ENCODE data around the gene SLC22A23. TPM values are rescaled to one million over a fixed set of nuclear protein-coding genes. Genes with fewer than 3 reads are reported as not detected.

The SLC22A23 gene
- polyA plus RNA-seq, 4 donors = 9.5 to 38.3 (median 15.0) TPM

DNA sequence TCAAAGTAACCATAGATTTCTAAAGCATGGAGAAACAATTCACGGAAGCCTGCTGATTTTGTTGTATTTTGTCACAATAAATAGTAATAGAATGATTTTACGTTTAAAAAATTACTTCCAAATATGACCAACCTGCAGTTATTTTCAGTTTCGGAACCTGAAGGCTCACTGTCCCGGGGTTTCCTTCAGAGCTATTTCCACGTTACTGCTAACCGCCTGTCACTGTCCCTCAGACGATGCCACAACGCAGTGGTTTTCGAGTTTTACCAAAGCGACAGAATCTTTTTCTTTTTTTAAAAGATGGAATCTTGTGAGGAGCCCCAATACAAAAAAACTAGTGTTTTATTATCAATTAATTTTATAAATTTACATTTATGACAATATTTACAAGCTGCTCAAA lies 157.6 kb downstream of the SLC22A23 start:
- no peak for FAIRE-seq

DNA sequence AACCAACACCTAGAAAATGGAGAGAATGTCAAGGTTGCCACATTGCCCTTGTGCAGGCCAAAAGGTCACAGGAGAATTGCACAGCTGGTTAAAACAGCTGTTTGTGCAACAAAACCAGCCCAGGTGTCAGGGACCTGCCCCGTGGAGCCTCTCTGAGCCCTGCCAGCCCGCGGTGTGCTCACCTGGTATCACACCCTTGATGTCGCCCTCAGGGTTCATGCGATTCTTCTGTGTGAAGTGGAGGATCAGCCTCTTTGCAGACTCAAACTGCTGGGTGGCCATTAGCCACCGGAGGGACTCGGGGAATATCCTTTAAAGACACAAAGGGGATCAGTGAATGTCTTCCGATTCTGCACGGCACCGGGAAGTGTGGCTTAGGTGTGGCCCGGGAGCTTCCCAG lies 158.9 kb downstream of the SLC22A23 start:
- WGBS, 3 donors = 81 to 86% (median 85%) methylated on average over 11 of the region's 11 CpGs
- Histone ChIP-seq H3K27me3 (ENCODE audit: control insufficient read depth in 3 of 3, insufficient read depth in 3 of 3, low read length in 3 of 3) (peaks cover 0 to 3% (median 0%) of the 10 kb centered on the region in 3 donors), H3K4me3 (ENCODE audit: low read depth in 1 of 3, low read length in 3 of 3) (no peak overlapping the region), H3K36me3 (ENCODE audit: control insufficient read depth in 3 of 3, insufficient read depth in 2 of 3, low read depth in 1 of 3, low read length in 3 of 3) (peaks cover 0 to 49% (median 3%) of the 10 kb centered on the region in 3 donors), H3K4me1 (ENCODE audit: control insufficient read depth in 3 of 3, insufficient read depth in 2 of 3, low read depth in 1 of 3, low read length in 2 of 3) (peaks cover 0 to 10% (median 0%) of the 10 kb centered on the region in 3 donors), H3K9me3 (ENCODE audit: control insufficient read depth in 2 of 2, insufficient read depth in 1 of 2, low read depth in 1 of 2, low read length in 1 of 2) (no peaks in the 10 kb centered on the region), H3K27ac (ENCODE audit: low read depth in 1 of 3, low read length in 2 of 3) (no peak overlapping the region)
- DNase-seq (no peak), FAIRE-seq (no peak)

More for the DNA sequence above, 157.6 kb downstream of the SLC22A23 start:
- Histone ChIP-seq H3K27me3 (ENCODE audit: control insufficient read depth in 3 of 3, insufficient read depth in 3 of 3, low read length in 3 of 3) (no peaks in the 10 kb centered on the region), H3K4me3 (ENCODE audit: low read depth in 1 of 3, low read length in 3 of 3) (no peak overlapping the region), H3K36me3 (ENCODE audit: control insufficient read depth in 3 of 3, insufficient read depth in 2 of 3, low read depth in 1 of 3, low read length in 3 of 3) (peaks cover 0 to 41% (median 3%) of the 10 kb centered on the region in 3 donors), H3K9me3 (ENCODE audit: control insufficient read depth in 2 of 2, insufficient read depth in 1 of 2, low read depth in 1 of 2, low read length in 1 of 2) (no peaks in the 10 kb centered on the region), H3K27ac (ENCODE audit: low read depth in 1 of 3, low read length in 2 of 3) (no peak overlapping the region), H3K4me1 (ENCODE audit: control insufficient read depth in 3 of 3, insufficient read depth in 2 of 3, low read depth in 1 of 3, low read length in 2 of 3) (peaks cover 0 to 10% (median 0%) of the 10 kb centered on the region in 3 donors)
- DNase-seq = no peak
- 92 to 96% (median 93%) methylated on average over 10 of the region's 10 CpGs for WGBS, 3 donors

DNA sequence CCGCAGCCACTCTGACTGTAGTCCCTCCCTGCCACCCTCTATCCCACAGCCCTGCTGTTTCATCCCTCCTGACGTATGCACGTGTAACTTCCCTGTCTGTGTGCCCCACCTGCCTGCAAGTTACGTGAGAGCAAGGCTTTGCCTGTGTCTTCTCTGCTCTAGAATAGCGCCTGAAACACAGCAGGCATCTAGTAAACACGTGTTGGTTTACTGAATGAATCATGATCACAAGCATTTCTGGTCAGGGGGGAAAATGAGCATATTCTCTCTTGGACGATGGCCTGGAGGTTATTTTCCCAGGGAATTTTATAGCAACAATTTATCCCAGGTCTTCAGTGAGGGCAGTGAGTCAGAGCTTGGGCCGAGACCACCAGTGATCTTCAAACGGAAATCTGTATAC lies 159.8 kb downstream of the SLC22A23 start:
- Histone ChIP-seq H3K9me3 (ENCODE audit: control insufficient read depth in 2 of 2, insufficient read depth in 1 of 2, low read depth in 1 of 2, low read length in 1 of 2) (no peaks in the 10 kb centered on the region), H3K4me1 (ENCODE audit: control insufficient read depth in 3 of 3, insufficient read depth in 2 of 3, low read depth in 1 of 3, low read length in 2 of 3) (peaks cover 0 to 10% (median 0%) of the 10 kb centered on the region in 3 donors), H3K27ac (ENCODE audit: low read depth in 1 of 3, low read length in 2 of 3) (no peak overlapping the region), H3K27me3 (ENCODE audit: control insufficient read depth in 3 of 3, insufficient read depth in 3 of 3, low read length in 3 of 3) (peaks cover 0 to 3% (median 0%) of the 10 kb centered on the region in 3 donors), H3K4me3 (ENCODE audit: low read depth in 1 of 3, low read length in 3 of 3) (no peak overlapping the region), H3K36me3 (ENCODE audit: control insufficient read depth in 3 of 3, insufficient read depth in 2 of 3, low read depth in 1 of 3, low read length in 3 of 3) (peaks cover 0 to 58% (median 3%) of the 10 kb centered on the region in 3 donors)
- no peak for FAIRE-seq
- 80 to 82% (median 82%) methylated on average over 9 of the region's 9 CpGs for WGBS, 3 donors
- no peak for DNase-seq

DNA sequence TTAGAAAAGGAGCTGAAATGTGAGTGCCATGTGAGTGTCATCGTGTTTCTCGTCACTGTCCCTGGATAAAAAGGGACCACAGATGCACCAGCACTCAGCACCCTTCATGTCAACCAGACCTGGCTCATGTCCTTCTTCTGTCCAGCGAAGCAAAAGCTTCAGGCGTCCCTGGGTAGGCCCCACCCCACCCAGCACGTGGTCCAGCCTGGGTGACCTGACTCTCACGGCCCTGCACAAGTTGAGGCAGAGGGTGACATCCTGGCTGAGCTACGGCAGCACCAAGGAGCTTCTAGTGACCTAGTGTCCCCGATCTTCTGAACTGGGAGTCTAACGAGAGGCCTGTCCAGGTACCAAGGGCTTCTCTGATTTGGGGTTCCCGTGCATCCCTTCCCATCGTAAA lies 160.3 kb downstream of the SLC22A23 start:
- peaks cover 0 to 58% (median 3%) of the 10 kb centered on the region in 3 donors for H3K36me3 ChIP-seq (ENCODE audit: control insufficient read depth in 3 of 3, insufficient read depth in 2 of 3, low read depth in 1 of 3, low read length in 3 of 3)
- H3K27me3 ChIP-seq (ENCODE audit: control insufficient read depth in 3 of 3, insufficient read depth in 3 of 3, low read length in 3 of 3) = peaks cover 0 to 3% (median 0%) of the 10 kb centered on the region in 3 donors
- H3K4me3 ChIP-seq (ENCODE audit: low read depth in 1 of 3, low read length in 3 of 3) = no peak overlapping the region
- H3K27ac ChIP-seq (ENCODE audit: low read depth in 1 of 3, low read length in 2 of 3) = no peak overlapping the region
- H3K4me1 ChIP-seq (ENCODE audit: control insufficient read depth in 3 of 3, insufficient read depth in 2 of 3, low read depth in 1 of 3, low read length in 2 of 3) = peaks cover 0 to 10% (median 0%) of the 10 kb centered on the region in 3 donors
- FAIRE-seq (no peak), DNase-seq (no peak)
- 89 to 90% (median 89%) methylated on average over 11 of the region's 11 CpGs for WGBS, 3 donors
- H3K9me3 ChIP-seq (ENCODE audit: control insufficient read depth in 2 of 2, insufficient read depth in 1 of 2, low read depth in 1 of 2, low read length in 1 of 2) = no peaks in the 10 kb centered on the region

DNA sequence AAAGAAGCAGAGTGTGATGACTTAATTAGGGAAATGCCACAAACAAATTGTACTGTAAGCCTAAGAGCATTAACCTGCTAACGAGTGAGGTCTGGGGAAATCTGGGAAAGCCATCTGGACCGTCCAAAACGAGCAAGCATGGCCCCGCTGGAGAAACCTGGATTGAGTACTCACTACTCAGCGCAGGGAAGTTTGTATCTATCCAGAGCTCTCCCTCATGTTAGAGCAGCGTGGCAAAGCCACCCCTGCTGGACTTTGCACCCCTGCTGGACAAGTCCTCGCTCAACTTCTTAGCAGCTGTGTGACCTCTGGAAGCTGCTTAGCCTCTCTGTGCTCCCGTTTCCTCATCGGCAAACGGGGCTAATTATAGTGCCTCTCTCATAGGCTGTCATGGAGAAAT lies 160.8 kb downstream of the SLC22A23 start:
- H3K36me3 ChIP-seq (ENCODE audit: control insufficient read depth in 3 of 3, insufficient read depth in 2 of 3, low read depth in 1 of 3, low read length in 3 of 3) = peaks cover 0 to 60% (median 3%) of the 10 kb centered on the region in 3 donors
- H3K9me3 ChIP-seq (ENCODE audit: control insufficient read depth in 2 of 2, insufficient read depth in 1 of 2, low read depth in 1 of 2, low read length in 1 of 2) = no peaks in the 10 kb centered on the region
- FAIRE-seq = no peak
- H3K4me1 ChIP-seq (ENCODE audit: control insufficient read depth in 3 of 3, insufficient read depth in 2 of 3, low read depth in 1 of 3, low read length in 2 of 3) = peaks cover 0 to 10% (median 0%) of the 10 kb centered on the region in 3 donors
- 47 to 62% (median 61%) methylated on average over 10 of the region's 10 CpGs for WGBS, 3 donors
- DNase-seq = peak; percentile 12 to 66
- H3K27ac ChIP-seq (ENCODE audit: low read depth in 1 of 3, low read length in 2 of 3) = no peak overlapping the region
- peaks cover 0 to 3% (median 0%) of the 10 kb centered on the region in 3 donors for H3K27me3 ChIP-seq (ENCODE audit: control insufficient read depth in 3 of 3, insufficient read depth in 3 of 3, low read length in 3 of 3)
- no peak overlapping the region for H3K4me3 ChIP-seq (ENCODE audit: low read depth in 1 of 3, low read length in 3 of 3)

DNA sequence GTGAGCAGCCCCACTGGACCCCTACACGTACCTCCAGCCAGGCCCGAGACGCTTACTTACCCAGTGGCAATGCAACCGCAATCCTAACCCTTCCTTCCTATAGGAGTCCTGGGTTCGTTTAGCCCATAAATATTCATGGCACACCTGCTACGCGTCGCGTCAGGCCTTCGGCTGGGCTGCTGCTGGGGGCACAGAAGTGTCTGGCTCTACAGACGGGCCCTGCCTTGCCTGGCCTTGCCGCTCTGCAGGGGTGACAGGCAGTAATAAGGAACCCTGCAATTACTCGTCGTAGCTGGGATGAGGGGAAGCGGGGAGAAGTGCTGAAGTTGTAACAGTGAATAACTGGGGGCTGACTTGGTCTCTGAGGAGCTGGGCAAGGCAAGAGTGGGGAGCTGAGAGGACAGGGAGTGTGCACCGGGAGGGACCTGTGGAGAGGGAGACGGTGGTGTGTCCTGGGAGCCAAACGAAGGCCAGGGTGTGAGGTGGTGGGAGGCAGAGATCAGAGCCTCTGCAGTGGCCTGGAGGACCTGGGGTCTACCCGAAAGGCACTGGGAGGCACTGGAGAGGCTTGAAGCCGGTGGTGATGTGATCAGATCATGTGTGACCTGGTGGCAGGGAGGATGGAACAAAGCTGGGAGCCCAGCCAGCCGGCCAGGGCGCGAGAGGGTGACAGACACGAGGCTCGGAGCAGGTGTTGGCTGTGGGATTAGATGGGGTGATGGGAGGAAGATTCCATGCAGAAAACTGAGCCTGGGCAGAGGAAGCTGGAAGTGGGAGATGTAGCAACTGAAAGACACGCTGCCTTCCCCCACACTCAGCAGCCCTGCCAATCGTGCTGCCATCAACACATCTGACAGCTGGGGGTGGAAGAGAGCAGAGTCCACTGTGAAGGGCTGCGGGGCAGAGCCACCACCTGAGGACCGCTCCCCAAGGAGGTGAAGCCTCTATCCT lies 161.7 kb downstream of the SLC22A23 start:
- DNase-seq = peak; percentile 61 to 68
- Histone ChIP-seq H3K9me3 (ENCODE audit: control insufficient read depth in 2 of 2, insufficient read depth in 1 of 2, low read depth in 1 of 2, low read length in 1 of 2) (no peaks in the 10 kb centered on the region), H3K4me1 (ENCODE audit: control insufficient read depth in 3 of 3, insufficient read depth in 2 of 3, low read depth in 1 of 3, low read length in 2 of 3) (peaks cover 0 to 10% (median 0%) of the 10 kb centered on the region in 3 donors), H3K4me3 (ENCODE audit: low read depth in 1 of 3, low read length in 3 of 3) (no peak overlapping the region), H3K36me3 (ENCODE audit: control insufficient read depth in 3 of 3, insufficient read depth in 2 of 3, low read depth in 1 of 3, low read length in 3 of 3) (peaks cover 0 to 69% (median 8%) of the 10 kb centered on the region in 3 donors), H3K27me3 (ENCODE audit: control insufficient read depth in 3 of 3, insufficient read depth in 3 of 3, low read length in 3 of 3) (peaks cover 0 to 3% (median 0%) of the 10 kb centered on the region in 3 donors), H3K27ac (ENCODE audit: low read depth in 1 of 3, low read length in 2 of 3) (no peak overlapping the region)
- no peak for FAIRE-seq
- 67 to 69% (median 68%) methylated on average over 29 of the region's 29 CpGs for WGBS, 3 donors

DNA sequence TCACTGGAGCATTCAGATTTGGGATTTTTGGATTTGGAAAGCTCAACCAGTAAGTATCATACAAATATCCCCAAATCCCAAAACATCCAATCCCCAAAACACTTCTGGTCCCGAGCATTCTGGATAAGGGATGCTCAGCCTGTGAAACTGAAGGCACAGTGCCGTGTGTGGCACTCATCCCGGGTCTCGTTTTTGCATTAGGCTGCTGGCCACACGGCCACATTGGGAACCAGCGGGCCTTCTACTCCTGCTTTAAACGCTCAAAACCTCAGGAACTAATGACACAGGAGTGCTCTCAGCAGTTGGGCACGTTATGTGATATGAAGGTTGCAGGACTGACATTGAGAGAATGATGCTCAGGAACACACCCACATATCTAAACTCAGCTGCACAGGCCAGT lies 162.5 kb downstream of the SLC22A23 start:
- WGBS, 3 donors = 74 to 86% (median 79%) methylated on average over 8 of the region's 8 CpGs
- DNase-seq = no peak
- peaks cover 0 to 77% (median 11%) of the 10 kb centered on the region in 3 donors for H3K36me3 ChIP-seq (ENCODE audit: control insufficient read depth in 3 of 3, insufficient read depth in 2 of 3, low read depth in 1 of 3, low read length in 3 of 3)
- peaks cover 0 to 10% (median 0%) of the 10 kb centered on the region in 3 donors for H3K4me1 ChIP-seq (ENCODE audit: control insufficient read depth in 3 of 3, insufficient read depth in 2 of 3, low read depth in 1 of 3, low read length in 2 of 3)
- H3K27me3 ChIP-seq (ENCODE audit: control insufficient read depth in 3 of 3, insufficient read depth in 3 of 3, low read length in 3 of 3) = peaks cover 0 to 3% (median 0%) of the 10 kb centered on the region in 3 donors
- no peaks in the 10 kb centered on the region for H3K9me3 ChIP-seq (ENCODE audit: control insufficient read depth in 2 of 2, insufficient read depth in 1 of 2, low read depth in 1 of 2, low read length in 1 of 2)
- no peak overlapping the region for H3K4me3 ChIP-seq (ENCODE audit: low read depth in 1 of 3, low read length in 3 of 3)
- FAIRE-seq = no peak
- no peak overlapping the region for H3K27ac ChIP-seq (ENCODE audit: low read depth in 1 of 3, low read length in 2 of 3)

DNA sequence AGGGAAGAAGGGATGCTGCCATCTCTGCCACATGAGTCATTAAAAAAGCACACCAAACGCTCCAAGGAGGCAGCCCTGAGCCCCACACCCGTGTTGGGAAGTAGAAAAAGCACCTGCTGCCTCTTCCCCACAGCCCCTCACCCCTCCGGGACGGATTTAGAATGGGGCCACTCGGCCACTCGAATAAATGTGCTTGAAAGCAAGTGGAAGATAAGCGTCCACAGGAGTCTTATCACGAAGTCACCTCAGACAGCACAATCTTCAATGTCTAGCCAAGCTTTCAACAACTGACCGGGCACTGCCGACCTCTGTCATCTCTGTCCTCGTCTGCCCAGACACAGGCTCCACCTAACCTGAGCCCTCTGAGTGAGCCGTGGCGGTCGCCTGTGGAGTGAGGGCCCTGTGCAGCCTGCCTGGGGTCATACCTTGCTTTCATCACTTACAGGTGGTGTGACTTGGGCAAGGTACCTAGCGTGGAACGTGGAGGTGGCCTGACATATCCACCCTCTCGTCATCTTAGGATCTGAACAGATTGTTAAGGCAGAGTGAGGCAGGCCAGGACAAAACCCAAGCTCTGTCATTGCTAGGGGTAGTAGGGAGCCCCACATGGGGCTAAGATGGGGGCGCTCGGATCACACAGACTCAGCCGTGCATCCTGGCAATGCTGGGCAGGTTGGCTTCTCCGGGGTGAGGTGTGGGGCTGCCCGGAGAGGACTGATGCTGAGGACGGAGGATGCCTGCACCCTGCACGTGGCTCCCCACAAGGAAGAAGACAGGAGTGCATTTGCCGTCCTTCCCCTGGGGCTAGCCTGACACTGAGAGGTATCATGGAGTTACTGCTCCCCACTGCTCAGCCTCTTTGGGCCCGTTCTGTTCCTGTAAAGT lies 163.3 kb downstream of the SLC22A23 start:
- peaks cover 0 to 10% (median 0%) of the 10 kb centered on the region in 3 donors for H3K4me1 ChIP-seq (ENCODE audit: control insufficient read depth in 3 of 3, insufficient read depth in 2 of 3, low read depth in 1 of 3, low read length in 2 of 3)
- H3K9me3 ChIP-seq (ENCODE audit: control insufficient read depth in 2 of 2, insufficient read depth in 1 of 2, low read depth in 1 of 2, low read length in 1 of 2) = no peaks in the 10 kb centered on the region
- H3K4me3 ChIP-seq (ENCODE audit: low read depth in 1 of 3, low read length in 3 of 3) = no peak overlapping the region
- DNase-seq (no peak), FAIRE-seq (no peak)
- 87 to 89% (median 88%) methylated on average over 26 of the region's 26 CpGs for WGBS, 3 donors
- peaks cover 0 to 3% (median 0%) of the 10 kb centered on the region in 3 donors for H3K27me3 ChIP-seq (ENCODE audit: control insufficient read depth in 3 of 3, insufficient read depth in 3 of 3, low read length in 3 of 3)
- H3K27ac ChIP-seq (ENCODE audit: low read depth in 1 of 3, low read length in 2 of 3) = no peak overlapping the region
- H3K36me3 ChIP-seq (ENCODE audit: control insufficient read depth in 3 of 3, insufficient read depth in 2 of 3, low read depth in 1 of 3, low read length in 3 of 3) = peaks cover 0 to 86% (median 11%) of the 10 kb centered on the region in 3 donors
